Fibroblast of skin of abdomen (primary cell): ENCODE results near the gene PPP2R1A.
A peak's percentile ranks its signal among the peaks of the same experiment; 100 is the strongest.
"Not testable (repeated sequence)": the region's sequence is repeated elsewhere in the genome, so short reads cannot be mapped to it uniquely, and the experiment has no call there.

Experiments
- DNase-seq: peaks from one replicate; pipeline ENCODE4 v3.0.0-alpha.2; 2013

PPP2R1A gene

DNA sequence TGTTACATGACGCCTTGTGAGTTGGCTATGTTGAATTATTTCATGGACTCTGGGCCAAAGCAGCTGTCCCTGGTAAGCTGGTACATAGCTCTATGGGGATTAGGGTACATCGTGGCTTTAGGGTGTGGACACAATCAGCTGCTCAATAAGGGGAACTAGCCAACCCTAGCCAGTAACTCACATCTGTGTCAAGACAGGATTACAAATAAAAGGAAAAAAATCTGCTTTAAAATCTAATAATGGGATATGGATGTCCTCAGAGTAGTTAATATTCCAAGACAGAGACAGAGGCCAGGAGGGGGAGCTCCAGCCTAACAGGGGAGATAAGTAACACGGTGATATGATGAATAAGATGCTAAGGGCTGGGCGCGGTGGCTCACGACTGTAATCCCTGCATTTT, 58.4 kb downstream of the PPP2R1A start:
- peak; percentile 5 for DNase-seq

DNA sequence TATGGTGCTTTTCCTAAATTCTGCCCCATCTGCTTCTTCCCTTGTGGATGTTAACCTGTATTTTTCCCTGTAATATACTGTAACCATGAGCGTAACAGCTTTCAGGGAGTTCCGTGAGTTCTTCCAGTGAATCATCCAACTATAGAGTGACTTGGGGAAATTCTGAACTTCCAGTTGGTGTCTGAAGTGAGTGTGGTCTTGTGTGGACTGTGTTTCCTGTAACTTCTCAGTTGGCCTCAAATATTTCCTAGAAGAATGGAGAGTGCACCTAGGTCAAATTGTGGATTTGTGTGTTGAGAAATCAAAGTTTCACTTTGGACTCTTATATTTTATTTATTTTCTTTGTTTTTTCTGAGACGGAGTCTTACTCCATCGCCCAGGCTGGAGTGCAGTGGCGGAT, 68.6 kb downstream of the PPP2R1A start:
- DNase-seq: no peak

- DNase-seq: not testable (repeated sequence)
Observed at GRCh38 chr19:52265556-52265955, 75.7 kb downstream of the PPP2R1A start.

GRCh38 chr19:52269338-52270261, 79.7 kb downstream of the PPP2R1A start, which contains the start of gene ZNF766:
ZNF766 (plus strand) TSS chr19:52269587; CDS start chr19:52269614, 27 bp downstream.
- peak; percentile 94 for DNase-seq

DNA sequence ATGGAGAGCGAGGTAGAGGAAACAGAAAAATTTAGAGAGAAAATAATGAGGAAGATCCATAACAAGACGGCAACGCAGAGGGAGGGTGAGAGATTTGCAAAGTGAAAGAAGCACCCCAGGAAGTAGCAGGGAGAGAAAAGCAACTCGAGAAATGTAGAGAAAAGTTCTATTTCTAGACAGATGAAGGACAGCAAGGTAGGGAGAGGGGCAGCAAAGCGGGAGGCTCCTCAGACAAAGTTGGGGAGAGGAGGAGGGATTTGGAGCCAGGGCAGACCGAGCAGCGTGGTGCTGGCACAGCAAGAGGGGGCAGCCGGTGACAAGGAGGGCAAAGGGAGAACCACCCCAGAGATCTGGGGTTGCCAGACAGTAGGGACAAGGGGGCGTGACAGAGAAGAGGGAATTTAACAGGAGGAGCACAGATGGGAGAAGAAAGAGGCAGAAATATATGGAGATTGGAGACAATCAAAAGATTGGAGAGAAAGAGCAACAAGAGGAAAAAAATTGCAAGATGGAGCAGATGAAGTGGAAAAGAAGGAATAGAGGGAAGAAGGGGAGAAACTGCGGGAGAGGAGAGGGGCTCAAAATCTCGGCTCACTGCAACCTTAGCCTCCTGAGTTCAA, 80.5 kb downstream of the PPP2R1A start:
- DNase-seq: peak; percentile 22

DNA sequence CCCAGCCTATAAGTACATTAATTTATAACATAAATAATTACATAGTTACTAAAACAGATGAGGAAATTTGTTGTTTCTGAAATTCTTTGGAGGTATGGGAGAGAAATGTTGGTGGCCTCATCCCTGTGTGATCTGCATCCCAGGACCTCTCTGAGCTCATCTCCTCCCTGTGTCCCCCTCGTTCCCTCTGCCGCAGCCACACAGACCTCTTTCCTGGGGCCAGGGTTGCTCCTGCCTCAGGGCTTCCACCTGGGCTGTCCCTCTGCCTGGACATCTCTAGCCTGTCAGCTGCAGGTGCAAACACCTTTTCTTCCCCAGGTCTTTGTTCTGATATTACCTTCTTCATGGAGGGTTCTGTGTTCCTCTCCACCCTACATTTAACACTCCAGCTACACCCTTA, 83.4 kb downstream of the PPP2R1A start:
- DNase-seq: no peak

GRCh38 chr19:52274191-52274590, 84.3 kb downstream of the PPP2R1A start:
- DNase-seq: no peak

DNA sequence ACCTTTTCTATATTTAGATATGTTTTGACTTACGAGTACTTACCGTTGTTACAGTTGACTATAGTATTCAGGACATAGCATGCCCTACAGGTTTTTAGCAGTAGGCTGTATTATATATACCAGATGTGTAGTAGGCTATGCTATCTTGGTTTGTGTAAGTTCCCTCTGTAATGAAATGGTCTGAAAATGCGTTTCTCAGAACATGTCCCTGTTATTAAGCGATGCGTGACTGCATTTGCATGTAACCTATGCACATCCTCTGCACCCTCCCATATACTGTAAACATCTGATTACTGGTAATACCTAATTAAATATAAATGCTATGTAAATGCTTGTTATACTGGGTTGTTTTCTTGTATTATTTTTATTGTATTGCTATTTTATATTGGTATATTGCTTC, 86.1 kb downstream of the PPP2R1A start:
- DNase-seq: no peak

GRCh38 chr19:52277471-52277870, 87.6 kb downstream of the PPP2R1A start:
- DNase-seq: no peak
